Naive thymus-derived CD8-positive, alpha-beta T cell (primary cell): ENCODE measurements around the gene RNF157. TPM values are rescaled to one million over a fixed set of nuclear protein-coding genes. Genes with fewer than 3 reads are reported as not detected.

Experiments
- ATAC-seq, 2 donors: fragments of 150-1000 bp; cut with Tn5 transposase in 1 of 2; sonication (Bioruptor Pico), chemical (Tn5 transposase) in 1 of 2; 1 replicate in 1 of 2; 2 replicates in 1 of 2; pipeline ENCODE4 v1.10.0; 2021; ENCODE audit warnings: mild to moderate bottlenecking in 2 of 2, moderate library complexity in 2 of 2
- POLR2A ChIA-PET: fragments of 350-600 bp; sonication (Branson Sonifier 250); formaldehyde crosslinking; loops from one replicate; lab custom pipeline; 2021; ENCODE audit warnings: antibody characterized with exemption; lab: Charles Lee
- DNase-seq, 10 donors: peaks; one replicate each; pipeline versions ENCODE4 v3.0.0 to v3.0.0-alpha.2; 2020 to 2022
- H3K27ac Mint-ChIP-seq, 10 donors: one replicate each; pipeline ENCODE4 v1.8.0; 2020 to 2022; ENCODE audit warnings: mild to moderate bottlenecking in 10 of 10, mixed read lengths in 10 of 10, moderate library complexity in 4 of 10, inconsistent platforms in 1 of 10
- H3K27me3 Mint-ChIP-seq, 5 donors: one replicate each; pipeline ENCODE4 v1.8.0; 2021 to 2022; ENCODE audit warnings: mixed read lengths in 5 of 5
- H3K36me3 Mint-ChIP-seq, 3 donors: one replicate each; pipeline ENCODE4 v1.8.0; 2020 to 2022; ENCODE audit warnings: mixed read lengths in 3 of 3, mild to moderate bottlenecking in 2 of 3, inconsistent platforms in 1 of 3
- H3K4me1 Mint-ChIP-seq, 4 donors: one replicate each; pipeline ENCODE4 v1.8.0; 2021 to 2022; ENCODE audit warnings: mixed read lengths in 4 of 4
- H3K4me3 Mint-ChIP-seq, 10 donors: one replicate each; pipeline ENCODE4 v1.8.0; 2020 to 2022; ENCODE audit warnings: mild to moderate bottlenecking in 10 of 10, mixed read lengths in 10 of 10, moderate library complexity in 6 of 10, inconsistent platforms in 1 of 10
- H3K9me3 Mint-ChIP-seq, 9 donors: one replicate each; pipeline ENCODE4 v1.8.0; 2020 to 2022; ENCODE audit warnings: mixed read lengths in 9 of 9, mild to moderate bottlenecking in 3 of 9, inconsistent platforms in 1 of 9, moderate library complexity in 1 of 9
- polyA plus RNA-seq, 3 donors: library from polyadenylated mRNA; unstranded; fragments of 300-500 nt; fragmentation: Illumina TruSeq; gene quantifications; one replicate each; pipeline ENCODE4 v1.2.3, GENCODE V29; 2021
- total RNA-seq, 8 experiments: library from RNA in 2 of 8; stranded (reverse) in 2 of 8; gene quantifications; one replicate each; pipeline ENCODE4 v1.2.3 and lab custom pipeline; 2021 to 2026

The RNF157 gene
- total and polyA plus RNA-seq, 5 experiments from 2014 or later = 4.9 to 46.4 (median 29.4) TPM

GRCh38 chr17:76164331-76164730 is 76.0 kb downstream of the RNF157 start:
- no peak overlapping the region for H3K4me3 Mint-ChIP-seq
- POLR2A ChIA-PET = interaction anchor here (1.2 to 2.3 kb wide), 2 partner anchors 19 to 42 kb away, joined by 3 to 8 read pairs; no protein-coding TSS in a partner anchor
- H3K27ac Mint-ChIP-seq = peak overlapping the region in 2 of 10 donors; percentile 1 to 84
- ATAC-seq (no peak), DNase-seq (no peak)
- H3K36me3 Mint-ChIP-seq = peaks cover 0 to 87% (median 33%) of the 10 kb centered on the region in 3 donors
- no peaks in the 10 kb centered on the region for H3K27me3 Mint-ChIP-seq
- peaks cover 3 to 21% (median 17%) of the 10 kb centered on the region in 4 donors for H3K4me1 Mint-ChIP-seq
- H3K9me3 Mint-ChIP-seq = no peaks in the 10 kb centered on the region

DNA sequence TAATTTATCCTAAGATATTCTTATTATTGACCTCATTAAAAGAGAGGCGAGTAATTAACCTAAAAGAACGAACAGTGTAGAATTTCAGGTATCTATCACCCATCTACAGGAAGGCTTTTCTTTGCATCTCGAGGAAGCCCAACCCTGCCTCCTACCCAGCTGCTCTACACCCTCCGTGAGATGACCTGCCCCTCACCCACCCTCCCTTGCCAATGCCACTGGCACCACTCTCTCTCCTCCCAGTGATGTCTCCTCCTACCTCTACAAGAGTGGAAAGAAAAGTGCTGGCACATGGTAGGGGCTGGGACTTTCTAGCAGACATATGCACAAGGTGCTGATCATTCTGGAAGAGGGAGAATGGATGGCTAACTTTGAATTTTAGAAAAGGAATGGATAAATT is 76.4 kb downstream of the RNF157 start:
- Mint-ChIP-seq H3K36me3 (peaks cover 0 to 88% (median 38%) of the 10 kb centered on the region in 3 donors), H3K27me3 (no peaks in the 10 kb centered on the region), H3K9me3 (no peaks in the 10 kb centered on the region), H3K4me1 (peaks cover 3 to 20% (median 14%) of the 10 kb centered on the region in 4 donors), H3K4me3 (no peak overlapping the region), H3K27ac (peak overlapping the region in 4 of 10 donors; percentile 1 to 84 (median 70))
- ATAC-seq (no peak), DNase-seq (no peak)
- POLR2A ChIA-PET = interaction anchor here (0.9 kb wide), 1 partner anchor 14 kb away, joined by 4 read pairs; no protein-coding TSS in a partner anchor

DNA sequence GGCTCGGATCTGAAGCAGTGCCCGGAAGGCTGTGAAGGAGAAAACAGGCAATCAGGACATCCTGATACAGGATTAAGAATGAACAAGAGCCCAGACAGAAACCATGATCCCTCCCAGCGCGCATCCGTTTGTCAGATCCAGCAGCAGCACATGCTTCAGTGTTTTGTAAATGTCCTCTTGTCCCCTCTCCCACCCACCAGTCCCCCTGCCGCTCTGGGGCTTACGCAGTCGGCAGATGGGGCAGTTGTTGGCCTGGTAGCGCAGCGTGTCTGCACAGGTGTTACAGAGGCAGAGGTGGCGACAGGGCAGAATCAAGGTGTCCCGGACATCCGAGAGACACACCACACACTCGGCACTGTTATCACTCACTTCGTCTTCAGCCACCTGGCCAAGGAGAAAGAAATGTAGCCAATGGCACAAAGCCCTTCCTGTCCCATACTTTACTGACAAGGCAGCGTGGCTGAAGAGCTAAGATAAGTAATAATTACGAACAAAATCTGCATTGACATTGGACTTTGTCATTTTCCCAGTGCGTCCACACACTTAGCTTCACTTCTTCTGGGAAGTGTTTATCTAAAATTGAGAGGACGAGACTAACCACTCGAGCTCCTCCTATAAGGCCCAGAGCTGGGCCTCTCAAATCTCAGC is 78.5 kb downstream of the RNF157 start:
- POLR2A ChIA-PET = interaction anchor here (0.9 to 2.0 kb wide), 6 partner anchors 9 to 113 kb away, joined by 3 to 9 read pairs (median 4); no protein-coding TSS in a partner anchor
- DNase-seq (no peak), ATAC-seq (no peak)
- Mint-ChIP-seq H3K4me1 (peaks cover 0 to 18% (median 14%) of the 10 kb centered on the region in 4 donors), H3K27me3 (no peaks in the 10 kb centered on the region), H3K27ac (peak overlapping the region in 1 of 10 donors; percentile 27), H3K9me3 (no peaks in the 10 kb centered on the region), H3K4me3 (no peak overlapping the region), H3K36me3 (peaks cover 0 to 91% (median 38%) of the 10 kb centered on the region in 3 donors)

GRCh38 chr17:76160896-76161528 is 79.3 kb downstream of the RNF157 start:
- ATAC-seq = no peak
- peaks cover 2 to 26% (median 15%) of the 10 kb centered on the region in 4 donors for H3K4me1 Mint-ChIP-seq
- H3K9me3 Mint-ChIP-seq = no peaks in the 10 kb centered on the region
- no peak overlapping the region for H3K4me3 Mint-ChIP-seq
- H3K27me3 Mint-ChIP-seq = no peaks in the 10 kb centered on the region
- H3K27ac Mint-ChIP-seq = peak overlapping the region in 2 of 10 donors; percentile 27 to 61
- POLR2A ChIA-PET = interaction anchor here (0.9 to 11.3 kb wide), 2 partner anchors 18 to 19 kb away, joined by 3 to 140 read pairs; partner anchors contain the start of gene FOXJ1
- H3K36me3 Mint-ChIP-seq = peaks cover 0 to 93% (median 39%) of the 10 kb centered on the region in 3 donors
- DNase-seq = no peak

DNA sequence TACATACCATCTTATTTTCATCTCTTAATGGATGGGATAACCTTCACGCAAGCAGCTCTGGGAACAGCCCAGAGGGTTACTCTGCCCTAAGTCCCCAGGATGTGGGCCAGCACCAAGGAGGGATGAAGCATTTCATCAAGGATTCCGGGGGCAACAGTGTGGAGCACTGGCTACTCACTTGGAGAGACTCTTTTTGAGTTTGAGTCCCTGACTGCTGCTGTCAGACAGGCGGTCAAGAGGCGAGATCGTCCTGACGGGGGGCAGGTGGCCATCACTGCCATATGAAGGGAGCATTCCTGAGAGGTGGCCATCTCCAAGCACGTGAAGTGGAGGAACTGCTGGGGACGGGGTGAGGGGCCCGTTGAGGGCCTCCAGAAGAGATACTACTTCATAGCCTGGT is 81.1 kb downstream of the RNF157 start:
- Mint-ChIP-seq H3K36me3 (peaks cover 0 to 92% (median 42%) of the 10 kb centered on the region in 3 donors), H3K27ac (peak overlapping the region in 5 of 10 donors; percentile 25 to 75 (median 38)), H3K4me1 (peaks cover 17 to 44% (median 25%) of the 10 kb centered on the region in 4 donors), H3K27me3 (no peaks in the 10 kb centered on the region), H3K9me3 (no peaks in the 10 kb centered on the region), H3K4me3 (no peak overlapping the region)
- no peak for DNase-seq
- no peak for ATAC-seq
- POLR2A ChIA-PET = interaction anchor here (0.8 to 11.3 kb wide), 7 partner anchors 9 to 120 kb away, joined by 3 to 140 read pairs (median 4); partner anchors contain the start of gene FOXJ1

- Mint-ChIP-seq H3K27ac (peak overlapping the region in 8 of 10 donors; percentile 11 to 96 (median 78)), H3K27me3 (no peaks in the 10 kb centered on the region), H3K4me1 (peaks cover 21 to 54% (median 35%) of the 10 kb centered on the region in 4 donors), H3K9me3 (no peaks in the 10 kb centered on the region), H3K4me3 (no peak overlapping the region), H3K36me3 (peaks cover 0 to 89% (median 40%) of the 10 kb centered on the region in 3 donors)
- DNase-seq = no peak
- ATAC-seq = no peak
- POLR2A ChIA-PET = interaction anchor here (1.0 to 11.3 kb wide), 5 partner anchors 7 to 26 kb away, joined by 3 to 140 read pairs (median 4); partner anchors contain the start of gene FOXJ1
Observed at GRCh38 chr17:76157759-76158158, 82.5 kb downstream of the RNF157 start.

- Mint-ChIP-seq H3K27me3 (no peaks in the 10 kb centered on the region), H3K4me1 (peaks cover 26 to 65% (median 46%) of the 10 kb centered on the region in 4 donors), H3K4me3 (peak overlapping the region in 1 of 10 donors; percentile 39), H3K27ac (peak overlapping the region in 7 of 10 donors; percentile 8 to 100 (median 84)), H3K36me3 (peaks cover 0 to 86% (median 41%) of the 10 kb centered on the region in 3 donors), H3K9me3 (no peaks in the 10 kb centered on the region)
- ATAC-seq (no peak), DNase-seq (no peak)
- POLR2A ChIA-PET = interaction anchor here (1.0 to 11.3 kb wide), 7 partner anchors 13 to 123 kb away, joined by 3 to 156 read pairs (median 5); partner anchors contain the start of gene FOXJ1
Observed at GRCh38 chr17:76156662-76156991, 83.7 kb downstream of the RNF157 start.

DNA sequence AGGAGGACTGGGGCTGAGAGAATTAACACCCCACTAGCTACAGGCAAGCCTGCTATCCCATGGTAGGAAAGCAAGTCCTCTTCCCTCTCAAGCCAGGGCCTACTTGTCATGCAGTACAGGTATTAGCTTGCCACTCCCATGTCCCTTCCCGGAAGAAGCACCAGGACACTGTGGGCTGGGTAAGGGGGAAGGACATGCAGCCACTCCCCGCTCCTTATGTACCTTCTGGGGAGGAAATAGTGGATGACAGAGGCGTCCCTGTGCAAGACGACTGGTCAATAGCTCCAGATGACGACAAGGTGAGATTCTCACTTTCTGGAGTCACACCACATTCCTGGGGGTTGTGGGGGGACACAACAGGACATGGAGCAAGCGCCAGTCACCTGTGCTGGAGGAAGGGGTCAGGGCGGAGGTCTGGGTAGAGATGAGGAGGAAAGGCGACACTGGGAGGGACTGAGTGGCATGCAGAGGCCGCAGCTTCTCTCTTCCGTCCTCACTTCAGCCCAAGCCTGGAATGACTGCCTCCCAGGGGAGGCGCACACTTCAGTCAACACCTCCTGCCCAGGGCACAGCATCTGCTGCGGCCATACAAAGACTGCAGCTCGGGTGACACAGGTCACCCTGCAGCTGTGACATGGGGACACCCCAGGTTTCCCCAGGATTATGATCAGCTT is 84.2 kb downstream of the RNF157 start:
- Mint-ChIP-seq H3K27me3 (no peaks in the 10 kb centered on the region), H3K4me1 (peaks cover 26 to 70% (median 51%) of the 10 kb centered on the region in 4 donors), H3K9me3 (no peaks in the 10 kb centered on the region), H3K27ac (peak overlapping the region; percentile 20 to 100 (median 97)), H3K4me3 (peak overlapping the region in 2 of 10 donors; percentile 14 to 33), H3K36me3 (peaks cover 0 to 85% (median 43%) of the 10 kb centered on the region in 3 donors)
- POLR2A ChIA-PET = interaction anchor here (0.6 to 11.3 kb wide), 10 partner anchors 13 to 130 kb away, joined by 3 to 156 read pairs (median 4); partner anchors contain the start of gene FOXJ1
- DNase-seq (no peak), ATAC-seq (no peak)

DNA sequence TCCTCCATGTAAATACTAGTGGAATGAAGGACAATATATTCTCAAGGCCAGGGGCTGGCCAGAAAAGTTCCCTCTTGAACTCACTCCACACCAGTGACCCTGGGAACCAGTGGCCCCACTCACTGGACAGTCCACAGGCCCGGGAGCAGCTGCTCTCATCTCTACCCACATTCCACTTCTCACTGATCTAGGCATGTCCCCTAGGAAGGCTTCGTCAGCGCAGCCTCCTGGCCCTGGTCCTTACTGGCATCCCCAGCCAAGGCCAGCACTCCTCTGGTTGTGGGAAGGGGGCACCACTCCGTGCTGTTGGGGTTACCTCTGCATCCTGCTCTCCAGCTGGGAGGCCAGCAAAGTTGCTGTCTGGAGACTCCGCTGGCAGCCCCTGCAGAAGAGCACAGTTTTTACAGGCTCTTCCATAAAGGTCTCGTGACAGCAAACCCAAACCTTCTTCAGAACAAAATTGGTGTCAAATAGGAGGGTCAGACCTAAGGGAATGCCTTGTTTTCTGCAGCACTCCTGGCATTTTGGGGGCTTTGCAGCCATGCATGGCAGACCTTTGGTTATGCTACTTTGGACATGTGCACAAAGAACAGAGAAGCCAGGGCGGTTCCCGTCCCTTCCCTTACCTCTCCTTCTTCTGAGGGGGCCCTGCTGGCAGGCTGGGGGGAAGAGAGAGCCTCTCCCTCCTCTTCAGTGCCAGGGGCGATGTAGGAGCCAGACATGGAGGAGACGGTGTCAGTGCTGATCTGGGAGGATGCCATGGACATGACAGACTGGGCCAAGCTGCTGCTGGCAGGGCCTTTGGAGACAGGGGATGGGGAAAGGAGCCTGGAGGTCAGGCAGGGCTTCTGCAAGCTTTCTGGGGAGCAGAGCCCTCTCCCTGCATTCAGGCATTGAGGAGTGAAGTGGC is 85.1 kb downstream of the RNF157 start:
- ATAC-seq (no peak), DNase-seq (peak in 1 of 10 donors; percentile 7)
- H3K4me1 Mint-ChIP-seq = peaks cover 29 to 78% (median 57%) of the 10 kb centered on the region in 4 donors
- H3K4me3 Mint-ChIP-seq = peak overlapping the region in 4 of 10 donors; percentile 42 to 95 (median 58)
- no peaks in the 10 kb centered on the region for H3K9me3 Mint-ChIP-seq
- H3K36me3 Mint-ChIP-seq = peaks cover 4 to 84% (median 43%) of the 10 kb centered on the region in 3 donors
- H3K27ac Mint-ChIP-seq = peak overlapping the region; percentile 62 to 100 (median 98)
- no peaks in the 10 kb centered on the region for H3K27me3 Mint-ChIP-seq
- POLR2A ChIA-PET = interaction anchor here (0.6 to 11.3 kb wide), 11 partner anchors 12 to 131 kb away, joined by 3 to 156 read pairs (median 5); partner anchors contain the start of gene FOXJ1

DNA sequence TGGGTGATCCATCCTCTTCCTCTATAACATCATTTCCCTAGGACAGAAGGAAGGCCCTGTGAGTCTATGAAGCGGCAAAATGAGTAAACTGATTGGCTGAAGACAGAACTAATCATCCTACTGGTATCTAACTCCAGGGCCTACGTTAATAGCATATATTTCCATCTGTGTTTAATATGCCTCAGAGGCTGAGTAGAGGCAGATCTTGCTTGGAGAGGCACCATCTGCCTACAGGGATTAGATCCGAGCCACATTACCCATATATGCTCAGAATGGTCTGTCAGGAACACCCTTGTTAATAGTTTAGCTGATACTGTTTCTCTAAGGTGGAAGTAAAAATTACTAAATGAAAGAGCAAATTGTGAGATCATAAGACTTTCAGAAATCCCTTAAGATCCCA is 86.0 kb downstream of the RNF157 start:
- no peaks in the 10 kb centered on the region for H3K27me3 Mint-ChIP-seq
- H3K4me1 Mint-ChIP-seq = peaks cover 29 to 78% (median 59%) of the 10 kb centered on the region in 4 donors
- peaks cover 4 to 81% (median 46%) of the 10 kb centered on the region in 3 donors for H3K36me3 Mint-ChIP-seq
- peak overlapping the region; percentile 95 to 100 (median 98) for H3K27ac Mint-ChIP-seq
- POLR2A ChIA-PET = interaction anchor here (3.4 to 11.3 kb wide), 6 partner anchors 11 to 119 kb away, joined by 8 to 156 read pairs (median 56); partner anchors contain the start of gene FOXJ1
- no peak for DNase-seq
- peak overlapping the region in 9 of 10 donors; percentile 2 to 95 (median 62) for H3K4me3 Mint-ChIP-seq
- no peak for ATAC-seq
- H3K9me3 Mint-ChIP-seq = no peaks in the 10 kb centered on the region

- Mint-ChIP-seq H3K27ac (peak overlapping the region; percentile 95 to 100 (median 98)), H3K9me3 (no peaks in the 10 kb centered on the region), H3K4me3 (peak overlapping the region in 9 of 10 donors; percentile 23 to 95 (median 62)), H3K27me3 (no peaks in the 10 kb centered on the region), H3K36me3 (peaks cover 4 to 81% (median 41%) of the 10 kb centered on the region in 3 donors), H3K4me1 (peaks cover 31 to 82% (median 65%) of the 10 kb centered on the region in 4 donors)
- ATAC-seq (no peak), DNase-seq (no peak)
- POLR2A ChIA-PET = interaction anchor here (0.6 to 11.3 kb wide), 10 partner anchors 9 to 120 kb away, joined by 5 to 156 read pairs (median 32); partner anchors contain the start of genes FOXJ1 and UBALD2
Observed at GRCh38 chr17:76153640-76154039, 86.7 kb downstream of the RNF157 start.
